Uterus (tissue), 4 donors: ENCODE data around the gene C3orf38. TPM values are rescaled to one million over a fixed set of nuclear protein-coding genes. Genes with fewer than 3 reads are reported as not detected.

Experiments
- DNase-seq, 2 donors: peaks; one replicate each; pipeline ENCODE4 v3.0.0-alpha.2; 2019 to 2020
- H3K27ac ChIP-seq, 2 donors: fragments of 200-600 bp; sonication (generic); 1 replicate in 1 of 2; 2 replicates in 1 of 2; pipeline ENCODE4 v1.5.1; 2016 to 2018
- H3K27me3 ChIP-seq, 2 donors: fragments of 200-600 bp; sonication (generic); one replicate each; pipeline ENCODE4 v1.5.1; 2018 to 2019; ENCODE audit warnings: control low read depth in 1 of 2
- H3K36me3 ChIP-seq, 2 donors: fragments of 200-600 bp; sonication (generic); one replicate each; pipeline ENCODE4 v1.5.1; 2019; ENCODE audit warnings: control low read depth in 1 of 2
- H3K4me1 ChIP-seq, 2 donors: fragments of 200-600 bp; sonication (generic); one replicate each; pipeline ENCODE4 v1.5.1; 2018 to 2019; ENCODE audit warnings: control low read depth in 1 of 2
- H3K4me3 ChIP-seq, 2 donors: fragments of 200-600 bp; sonication (generic); 1 replicate in 1 of 2; 2 replicates in 1 of 2; pipeline ENCODE4 v1.5.1; 2018 to 2019; ENCODE audit warnings: mild to moderate bottlenecking in 1 of 2
- H3K9me3 ChIP-seq, 2 donors: fragments of 200-600 bp; sonication (generic); one replicate each; pipeline ENCODE4 v1.5.1; 2019; ENCODE audit warnings: control low read depth in 1 of 2
- POLR2A ChIP-seq, 2 donors: fragments of 450-650 bp; IDR thresholded peaks; one replicate each; pipeline ENCODE4 v1.6.1; 2016; ENCODE audit warnings: antibody characterized with exemption in 2 of 2, mild to moderate bottlenecking in 1 of 2, moderate library complexity in 1 of 2
- intact Hi-C: fragments of 100-400 bp; cut with DNase I; formaldehyde crosslinking; loops from one replicate; pipeline ENCODE4 v1.15.1; 2023; ENCODE audit warnings: low total_unique reads
- total RNA-seq, 4 donors: library from RNA; depleted of rRNA in 3 of 4; stranded (reverse); fragments of >200 nt in 3 of 4; gene quantifications; one replicate each; pipeline versions ENCODE4 v1.1.0 to v1.2.4, GENCODE V29; 2014 to 2023
- TF ChIP-seq, protein P1 (sequence below), 4 experiments: fragments of 200-600 bp in 2 of 4; fragments of 450-650 bp in 2 of 4; sonication (generic) in 2 of 4; IDR thresholded peaks; one replicate each; pipeline ENCODE4 v1.5.1; 2016 to 2019; ENCODE audit warnings: antibody characterized with exemption in 4 of 4, mild to moderate bottlenecking in 2 of 4, moderate library complexity in 1 of 4
- donor health status: DM: yes; HTN: yes; CAD: no.

The C3orf38 gene
- total RNA-seq, 4 donors from 2014 or later: 6.9 to 60.2 (median 19.0) TPM

GRCh38 chr3:88142094-88142624 lies 7.6 kb upstream of the C3orf38 start:
- no peaks in the 10 kb centered on the region for H3K9me3 ChIP-seq
- H3K27me3 ChIP-seq: no peaks in the 10 kb centered on the region
- H3K36me3 ChIP-seq: no peaks in the 10 kb centered on the region
- no peak for DNase-seq
- intact Hi-C loops: no loop called here
- no peak overlapping the region for H3K4me3 ChIP-seq
- H3K27ac ChIP-seq: no peak overlapping the region
- H3K4me1 ChIP-seq: no peaks in the 10 kb centered on the region
- no peak for TF ChIP-seq POLR2A (IDR thresholded peaks at IDR 0.05)
- TF ChIP-seq, protein P1, sequence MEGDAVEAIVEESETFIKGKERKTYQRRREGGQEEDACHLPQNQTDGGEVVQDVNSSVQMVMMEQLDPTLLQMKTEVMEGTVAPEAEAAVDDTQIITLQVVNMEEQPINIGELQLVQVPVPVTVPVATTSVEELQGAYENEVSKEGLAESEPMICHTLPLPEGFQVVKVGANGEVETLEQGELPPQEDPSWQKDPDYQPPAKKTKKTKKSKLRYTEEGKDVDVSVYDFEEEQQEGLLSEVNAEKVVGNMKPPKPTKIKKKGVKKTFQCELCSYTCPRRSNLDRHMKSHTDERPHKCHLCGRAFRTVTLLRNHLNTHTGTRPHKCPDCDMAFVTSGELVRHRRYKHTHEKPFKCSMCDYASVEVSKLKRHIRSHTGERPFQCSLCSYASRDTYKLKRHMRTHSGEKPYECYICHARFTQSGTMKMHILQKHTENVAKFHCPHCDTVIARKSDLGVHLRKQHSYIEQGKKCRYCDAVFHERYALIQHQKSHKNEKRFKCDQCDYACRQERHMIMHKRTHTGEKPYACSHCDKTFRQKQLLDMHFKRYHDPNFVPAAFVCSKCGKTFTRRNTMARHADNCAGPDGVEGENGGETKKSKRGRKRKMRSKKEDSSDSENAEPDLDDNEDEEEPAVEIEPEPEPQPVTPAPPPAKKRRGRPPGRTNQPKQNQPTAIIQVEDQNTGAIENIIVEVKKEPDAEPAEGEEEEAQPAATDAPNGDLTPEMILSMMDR (IDR thresholded peaks at IDR 0.05): no peak

DNA sequence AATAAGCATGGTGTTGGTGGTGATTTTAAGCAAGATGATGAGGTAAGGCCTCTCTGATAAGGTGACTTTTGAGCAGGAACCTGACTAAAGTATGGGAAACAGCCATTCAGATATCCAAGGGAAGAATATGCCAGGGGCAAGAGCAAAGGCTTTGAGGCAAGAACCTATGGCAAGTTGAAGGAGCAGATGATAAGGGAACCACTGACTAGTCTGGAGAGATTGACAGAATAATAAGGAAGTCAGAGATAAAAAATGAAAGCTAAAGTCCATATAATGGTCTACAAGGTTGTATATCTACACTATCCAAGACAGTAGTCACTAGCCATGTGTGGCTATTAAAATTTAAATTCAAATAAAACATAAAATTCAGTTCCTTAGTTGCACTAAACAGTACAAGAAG lies 2.5 kb upstream of the C3orf38 start:
- Histone ChIP-seq H3K4me1 (peaks cover 7 to 8% of the 10 kb centered on the region in 2 donors), H3K36me3 (no peaks in the 10 kb centered on the region), H3K4me3 (no peak overlapping the region), H3K27me3 (no peaks in the 10 kb centered on the region), H3K9me3 (no peaks in the 10 kb centered on the region), H3K27ac (no peak overlapping the region)
- no peak for TF ChIP-seq POLR2A (IDR thresholded peaks at IDR 0.05)
- TF ChIP-seq, protein P1 (IDR thresholded peaks at IDR 0.05): no peak
- no peak for DNase-seq
- intact Hi-C loops: no loop called here

- TF ChIP-seq POLR2A (IDR thresholded peaks at IDR 0.05): no peak
- TF ChIP-seq, protein P1 (IDR thresholded peaks at IDR 0.05): no peak
- H3K9me3 ChIP-seq: no peaks in the 10 kb centered on the region
- H3K36me3 ChIP-seq: no peaks in the 10 kb centered on the region
- no peak for DNase-seq
- no peaks in the 10 kb centered on the region for H3K27me3 ChIP-seq
- intact Hi-C loops: no loop called here
- H3K27ac ChIP-seq: peak overlapping the region in 1 of 2 donors; percentile 96
- H3K4me1 ChIP-seq: peaks cover 7 to 8% of the 10 kb centered on the region in 2 donors
- H3K4me3 ChIP-seq: peak overlapping the region; percentile 92 to 96
Observed at GRCh38 chr3:88148651-88149050, 1.1 kb upstream of the C3orf38 start.

DNA sequence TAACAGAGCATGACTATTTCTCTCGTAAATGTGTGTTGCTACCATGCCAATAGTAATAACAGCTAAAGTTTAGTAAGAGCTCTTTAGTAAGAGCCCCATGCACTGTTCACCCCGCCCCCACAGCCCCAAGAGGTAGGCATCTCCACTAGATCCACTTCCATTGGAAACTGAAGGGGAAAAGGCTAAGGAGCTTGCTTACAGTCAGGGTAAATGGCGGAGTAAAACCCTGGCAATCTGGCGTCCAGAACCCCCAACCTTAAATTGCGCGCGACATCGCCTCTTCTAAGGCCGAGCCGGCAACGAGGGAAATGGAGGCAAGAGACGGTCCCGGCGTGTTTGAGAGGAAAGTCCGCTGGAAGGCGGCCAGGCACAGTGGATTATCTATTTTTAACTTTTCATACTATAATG lies 654 bp upstream of the C3orf38 start:
- H3K9me3 ChIP-seq: no peaks in the 10 kb centered on the region
- DNase-seq: no peak

DNA sequence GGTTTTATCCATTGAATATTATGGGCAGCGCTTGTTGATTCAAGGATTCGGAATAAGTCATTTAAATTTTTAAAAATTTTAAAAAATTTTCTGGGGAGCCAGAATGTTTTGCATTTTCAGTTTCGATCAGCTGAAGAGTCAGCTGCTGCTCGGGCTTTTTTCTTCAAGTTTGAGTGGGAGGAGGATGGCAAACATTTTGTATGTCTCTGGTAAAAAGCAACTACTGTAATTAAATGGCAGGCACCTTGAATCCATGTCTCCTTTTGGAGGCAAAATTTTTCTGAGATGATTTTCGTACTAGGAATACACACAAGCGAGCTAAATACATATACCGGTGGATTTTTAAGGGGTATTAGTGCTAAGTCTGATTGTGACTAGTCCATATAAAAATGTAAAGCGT lies 612 bp downstream of the C3orf38 start:
- intact Hi-C loops: no loop called here
- Histone ChIP-seq H3K4me1 (peaks cover 7 to 8% of the 10 kb centered on the region in 2 donors), H3K4me3 (peak overlapping the region; percentile 92 to 96), H3K9me3 (no peaks in the 10 kb centered on the region), H3K27ac (peak overlapping the region; percentile 90 to 96), H3K27me3 (no peaks in the 10 kb centered on the region), H3K36me3 (no peaks in the 10 kb centered on the region)
- TF ChIP-seq, protein P1 (IDR thresholded peaks at IDR 0.05): no peak
- no peak for TF ChIP-seq POLR2A (IDR thresholded peaks at IDR 0.05)
- no peak for DNase-seq

More for the DNA sequence above, 654 bp upstream of the C3orf38 start:
- TF ChIP-seq, protein P1 (IDR thresholded peaks at IDR 0.05): no peak
- no peak for TF ChIP-seq POLR2A (IDR thresholded peaks at IDR 0.05)
- peak overlapping the region; percentile 90 to 96 for H3K27ac ChIP-seq
- H3K4me3 ChIP-seq: peak overlapping the region; percentile 92 to 96
- intact Hi-C loops: no loop called here
- H3K4me1 ChIP-seq: peaks cover 7 to 8% of the 10 kb centered on the region in 2 donors
- H3K36me3 ChIP-seq: no peaks in the 10 kb centered on the region
- no peaks in the 10 kb centered on the region for H3K27me3 ChIP-seq
